ENCODE data around the gene PCDHGB7. TPM values are rescaled to one million over a fixed set of nuclear protein-coding genes. Genes with fewer than 3 reads are reported as not detected.
A peak's percentile ranks its signal among the peaks of the same experiment; 100 is the strongest.
"Not testable (repeated sequence)": the region's sequence is repeated elsewhere in the genome, so short reads cannot be mapped to it uniquely, and the experiment has no call there.

Gene PCDHGB7
- total RNA-seq, 1 experiment from 2014 or later, result 0.75 TPM

GRCh38 chr5:141373673-141374317, 43.7 kb upstream of the PCDHGB7 start, which contains the start of gene PCDHGA6:
Gene PCDHGA6, plus strand, starts transcription at chr5:141373891. Its CDS starts 193 bp downstream, at chr5:141374084.
- H3K4me1 Mint-ChIP-seq (ENCODE audit: insufficient read depth, unreplicated experiment), result no peaks in the 10 kb centered on the region
- POLR2A ChIA-PET, result no interaction called here
- peaks cover 21% of the 10 kb centered on the region for H3K9me3 Mint-ChIP-seq (ENCODE audit: unreplicated experiment)
- peak; percentile 27 for TF ChIP-seq CTCF (IDR thresholded peaks at IDR 0.05; ENCODE audit: unreplicated experiment)
- intact Hi-C loops (cut with micrococcal nuclease), result no loop called here
- no peaks in the 10 kb centered on the region for H3K27me3 Mint-ChIP-seq (ENCODE audit: insufficient read depth, unreplicated experiment)
- no peak within 1 kb of the TSS for H3K4me3 Mint-ChIP-seq (ENCODE audit: unreplicated experiment)
- DNase-seq (ENCODE audit: unreplicated experiment), result peak; percentile 17
- H3K27ac Mint-ChIP-seq (ENCODE audit: low read depth, unreplicated experiment), result no peak within 1 kb of the TSS
- CTCF ChIA-PET, result interaction anchor here (0.7 to 2.0 kb wide), 5 partner anchors 151 to 199 kb away, joined by 3 to 6 read pairs (median 4); no protein-coding TSS in a partner anchor
- H3K36me3 Mint-ChIP-seq (ENCODE audit: insufficient read depth, unreplicated experiment), result no peaks in the 10 kb centered on the region
- no TSS peak for BruUV-seq (replicated peaks)

- DNase-seq (ENCODE audit: unreplicated experiment), result no peak
- BruUV-seq (replicated peaks), result no TSS peak
- CTCF ChIA-PET, result interaction anchor here (0.8 to 2.0 kb wide), 5 partner anchors 135 to 198 kb away, joined by 3 to 6 read pairs (median 3); no protein-coding TSS in a partner anchor
- Mint-ChIP-seq H3K36me3 (ENCODE audit: insufficient read depth, unreplicated experiment) (no peaks in the 10 kb centered on the region), H3K27me3 (ENCODE audit: insufficient read depth, unreplicated experiment) (no peaks in the 10 kb centered on the region), H3K27ac (ENCODE audit: low read depth, unreplicated experiment) (no peak overlapping the region), H3K9me3 (ENCODE audit: unreplicated experiment) (peaks cover 21% of the 10 kb centered on the region), H3K4me3 (ENCODE audit: unreplicated experiment) (no peak overlapping the region), H3K4me1 (ENCODE audit: insufficient read depth, unreplicated experiment) (no peaks in the 10 kb centered on the region)
- POLR2A ChIA-PET, result no interaction called here
- intact Hi-C loops (cut with micrococcal nuclease), result no loop called here
- TF ChIP-seq CTCF (IDR thresholded peaks at IDR 0.05; ENCODE audit: unreplicated experiment), result no peak
Observed at GRCh38 chr5:141374627-141375026, 42.9 kb upstream of the PCDHGB7 start.

- POLR2A ChIA-PET; H3K4me1 Mint-ChIP-seq (ENCODE audit: insufficient read depth, unreplicated experiment); intact Hi-C loops (cut with micrococcal nuclease); BruUV-seq (replicated peaks); DNase-seq (ENCODE audit: unreplicated experiment); H3K27me3 Mint-ChIP-seq (ENCODE audit: insufficient read depth, unreplicated experiment); H3K4me3 Mint-ChIP-seq (ENCODE audit: unreplicated experiment); H3K36me3 Mint-ChIP-seq (ENCODE audit: insufficient read depth, unreplicated experiment); H3K27ac Mint-ChIP-seq (ENCODE audit: low read depth, unreplicated experiment): not testable (repeated sequence)
- CTCF ChIA-PET, result interaction anchor here (0.6 to 2.0 kb wide), 4 partner anchors 134 to 192 kb away, joined by 3 to 6 read pairs (median 4); no protein-coding TSS in a partner anchor
- peaks cover 18% of the 10 kb centered on the region for H3K9me3 Mint-ChIP-seq (ENCODE audit: unreplicated experiment)
Observed at GRCh38 chr5:141375444-141376155, 41.9 kb upstream of the PCDHGB7 start.

- no peak within 1 kb of the TSS for H3K27ac Mint-ChIP-seq (ENCODE audit: low read depth, unreplicated experiment)
- BruUV-seq (replicated peaks), result TSS peak; percentile 39
- H3K36me3 Mint-ChIP-seq (ENCODE audit: insufficient read depth, unreplicated experiment), result peaks cover 4% of the 10 kb centered on the region
- no peaks in the 10 kb centered on the region for H3K9me3 Mint-ChIP-seq (ENCODE audit: unreplicated experiment)
- POLR2A ChIA-PET, result interaction anchor here (1.0 to 1.2 kb wide), 3 partner anchors 62 to 178 kb away, joined by 3 to 4 read pairs (median 4); partner anchors contain the start of gene TAF7
- no peak for DNase-seq (ENCODE audit: unreplicated experiment)
- peak; percentile 18 for TF ChIP-seq CTCF (IDR thresholded peaks at IDR 0.05; ENCODE audit: unreplicated experiment)
- H3K4me3 Mint-ChIP-seq (ENCODE audit: unreplicated experiment), result peak within 1 kb of the TSS; percentile 64
- CTCF ChIA-PET, result interaction anchor here (0.6 to 1.9 kb wide), 22 partner anchors 9 to 234 kb away, joined by 3 to 12 read pairs (median 4); partner anchors contain the start of genes PCDHB11, PCDHGA8, PCDHGC3 and TAF7
- intact Hi-C loops (cut with micrococcal nuclease), result no loop called here
- no peaks in the 10 kb centered on the region for H3K4me1 Mint-ChIP-seq (ENCODE audit: insufficient read depth, unreplicated experiment)
- H3K27me3 Mint-ChIP-seq (ENCODE audit: insufficient read depth, unreplicated experiment), result no peaks in the 10 kb centered on the region
Observed at GRCh38 chr5:141382469-141383294, 34.8 kb upstream of the PCDHGB7 start, which contains the start of gene PCDHGA7. Gene PCDHGA7, plus strand, starts transcription at chr5:141382742. Its CDS starts 158 bp downstream, at chr5:141382900.

All from MCF 10A (cell line).